Mucosa of descending colon (tissue), 3 donors: ENCODE data around the gene ZHX3. TPM values are rescaled to one million over a fixed set of nuclear protein-coding genes. Genes with fewer than 3 reads are reported as not detected.

ENCODE experiments used
- ATAC-seq: fragments of 200-7000 bp; cut with Tn5 transposase; one replicate; pipeline ENCODE4 v1.9.1; 2020; ENCODE audit warnings: mild to moderate bottlenecking, moderate library complexity
- DNase-seq, 3 donors: peaks; one replicate each; pipeline ENCODE4 v3.0.0-alpha.2; 2020
- H3K36me3 ChIP-seq: fragments of 200-600 bp; one replicate; pipeline ENCODE4 v1.8.0; 2021; ENCODE audit warnings: low read depth, mild to moderate bottlenecking
- H3K4me1 ChIP-seq: fragments of 200-600 bp; one replicate; pipeline ENCODE4 v1.8.0; 2021; ENCODE audit warnings: low read depth, mild to moderate bottlenecking
- H3K4me3 ChIP-seq: fragments of 200-600 bp; one replicate; pipeline ENCODE4 v1.8.0; 2021; ENCODE audit warnings: mild to moderate bottlenecking
- H3K9me3 ChIP-seq: fragments of 200-600 bp; one replicate; pipeline ENCODE4 v1.8.0; 2021; ENCODE audit warnings: mild to moderate bottlenecking
- CTCF ChIP-seq: fragments of 200-600 bp; IDR thresholded peaks from one replicate; pipeline ENCODE4 v1.8.0; 2022; ENCODE audit warnings: antibody characterized with exemption, mild to moderate bottlenecking
- intact Hi-C, 2 donors: fragments of 100-400 bp; cut with DNase I in 1 of 2; cut with micrococcal nuclease in 1 of 2; formaldehyde crosslinking; loops; one replicate each; pipeline versions ENCODE4 v1.11.0 to v1.11.1; 2022; cut with DNase I, micrococcal nuclease
- total RNA-seq, 3 donors: library from RNA; stranded (reverse); fragmentation: NEBNext Ultra II Directional in 2 of 3; extraction: Animal tissue kit (Norgen Biotek cat#: 25700) in 2 of 3; gene quantifications; one replicate each; pipeline versions ENCODE4 v1.2.1 to v1.2.4, GENCODE V29; 2021 to 2023
- donor health status: DM: no; HTN: no; CAD: no; lungs with moderate emphysema.
- donor health status: DM: no; HTN: no; CAD: no.
- donor health status: DM: no; HTN: yes; CAD: no.

ZHX3 gene
- total RNA-seq, 3 donors from 2014 or later = 24.5 to 84.5 (median 32.8) TPM

- no peaks in the 10 kb centered on the region for H3K9me3 ChIP-seq
- DNase-seq (peak in 2 of 3 donors; percentile 31 to 36), ATAC-seq (peak; percentile 2)
- no peak overlapping the region for H3K4me3 ChIP-seq
- H3K36me3 ChIP-seq = no peaks in the 10 kb centered on the region
- TF ChIP-seq CTCF = no peak
- intact Hi-C loops = no loop called here
- H3K4me1 ChIP-seq = peaks cover 6% of the 10 kb centered on the region
Measured at GRCh38 chr20:41360831-41361756, 43.6 kb upstream of the ZHX3 start.

- DNase-seq (no peak), ATAC-seq (no peak)
- no peak for TF ChIP-seq CTCF
- intact Hi-C loops = no loop called here
- no peaks in the 10 kb centered on the region for H3K4me1 ChIP-seq
- no peaks in the 10 kb centered on the region for H3K9me3 ChIP-seq
- H3K4me3 ChIP-seq = no peak overlapping the region
- no peaks in the 10 kb centered on the region for H3K36me3 ChIP-seq
Measured at GRCh38 chr20:41359541-41360011, 42.0 kb upstream of the ZHX3 start.

- Histone ChIP-seq H3K4me3 (no peak overlapping the region), H3K36me3 (no peaks in the 10 kb centered on the region), H3K4me1 (no peaks in the 10 kb centered on the region), H3K9me3 (no peaks in the 10 kb centered on the region)
- TF ChIP-seq CTCF = no peak
- no peak for ATAC-seq
- intact Hi-C loops = no loop called here
- no peak for DNase-seq
Measured at GRCh38 chr20:41358717-41359116, 41.2 kb upstream of the ZHX3 start.

GRCh38 chr20:41358230-41358629, 40.7 kb upstream of the ZHX3 start:
- DNase-seq (no peak), ATAC-seq (no peak)
- Histone ChIP-seq H3K36me3 (no peaks in the 10 kb centered on the region), H3K9me3 (no peaks in the 10 kb centered on the region), H3K4me1 (no peaks in the 10 kb centered on the region), H3K4me3 (no peak overlapping the region)
- intact Hi-C loops = no loop called here
- no peak for TF ChIP-seq CTCF

- no peak for TF ChIP-seq CTCF
- no peak for DNase-seq
- Histone ChIP-seq H3K4me3 (no peak overlapping the region), H3K36me3 (no peaks in the 10 kb centered on the region), H3K9me3 (no peaks in the 10 kb centered on the region), H3K4me1 (no peaks in the 10 kb centered on the region)
- intact Hi-C loops = no loop called here
- ATAC-seq = no peak
Measured at GRCh38 chr20:41357424-41358163, 40.1 kb upstream of the ZHX3 start.
